ENCODE results near the gene NME4. TPM values are rescaled to one million over a fixed set of nuclear protein-coding genes. Genes with fewer than 3 reads are reported as not detected.

Gene NME4
- total RNA-seq, 2 donors from 2014 or later, result 45.4 to 45.8 TPM

DNA sequence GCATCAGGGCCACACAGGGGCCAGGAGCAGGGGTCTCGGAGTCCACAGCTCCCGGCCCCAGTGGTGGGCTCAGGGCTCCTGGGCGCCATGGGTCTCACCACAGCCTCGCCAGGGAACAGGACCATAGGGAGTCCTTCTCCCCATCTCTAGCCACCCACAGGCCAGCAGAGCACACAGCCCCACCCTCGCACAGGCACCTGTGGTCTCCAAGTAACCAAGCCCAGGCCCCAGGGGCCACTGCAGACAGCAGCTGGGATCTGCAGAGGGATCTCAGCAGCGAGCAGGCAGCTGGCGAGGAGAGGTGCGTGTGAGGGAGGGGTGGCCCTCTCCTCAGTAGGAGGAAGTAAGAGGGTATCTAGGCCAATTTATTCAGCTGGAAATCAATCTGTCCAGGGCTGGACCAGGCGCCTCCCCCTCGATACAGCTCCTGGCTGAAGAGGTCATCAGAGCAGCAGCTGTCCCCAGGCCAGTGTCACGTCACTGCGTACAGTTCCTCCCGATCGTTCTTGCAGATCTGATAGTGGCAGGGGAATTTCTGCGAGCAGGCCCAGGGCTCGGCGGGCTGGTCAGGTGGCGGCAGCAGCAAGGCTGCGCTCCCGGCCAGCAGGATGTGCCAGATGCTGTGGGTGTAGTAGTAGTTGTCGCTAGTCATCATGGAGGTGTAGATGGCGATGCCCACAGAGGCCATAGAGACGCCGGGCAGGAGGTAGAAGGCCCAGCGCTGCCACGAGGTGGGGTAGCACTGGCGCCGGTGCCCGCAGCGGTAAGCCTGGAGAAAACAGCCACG, 25.3 kb upstream of the NME4 start:
- peaks cover 0 to 19% of the 10 kb centered on the region in 2 donors for H3K4me1 ChIP-seq
- no peak overlapping the region for H3K27ac ChIP-seq
- TF ChIP-seq, protein P1, sequence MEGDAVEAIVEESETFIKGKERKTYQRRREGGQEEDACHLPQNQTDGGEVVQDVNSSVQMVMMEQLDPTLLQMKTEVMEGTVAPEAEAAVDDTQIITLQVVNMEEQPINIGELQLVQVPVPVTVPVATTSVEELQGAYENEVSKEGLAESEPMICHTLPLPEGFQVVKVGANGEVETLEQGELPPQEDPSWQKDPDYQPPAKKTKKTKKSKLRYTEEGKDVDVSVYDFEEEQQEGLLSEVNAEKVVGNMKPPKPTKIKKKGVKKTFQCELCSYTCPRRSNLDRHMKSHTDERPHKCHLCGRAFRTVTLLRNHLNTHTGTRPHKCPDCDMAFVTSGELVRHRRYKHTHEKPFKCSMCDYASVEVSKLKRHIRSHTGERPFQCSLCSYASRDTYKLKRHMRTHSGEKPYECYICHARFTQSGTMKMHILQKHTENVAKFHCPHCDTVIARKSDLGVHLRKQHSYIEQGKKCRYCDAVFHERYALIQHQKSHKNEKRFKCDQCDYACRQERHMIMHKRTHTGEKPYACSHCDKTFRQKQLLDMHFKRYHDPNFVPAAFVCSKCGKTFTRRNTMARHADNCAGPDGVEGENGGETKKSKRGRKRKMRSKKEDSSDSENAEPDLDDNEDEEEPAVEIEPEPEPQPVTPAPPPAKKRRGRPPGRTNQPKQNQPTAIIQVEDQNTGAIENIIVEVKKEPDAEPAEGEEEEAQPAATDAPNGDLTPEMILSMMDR (IDR thresholded peaks at IDR 0.05), result no peak
- H3K4me3 ChIP-seq, result no peak overlapping the region
- H3K36me3 ChIP-seq, result peaks cover 61% of the 10 kb centered on the region
- H3K27me3 ChIP-seq, result no peaks in the 10 kb centered on the region
- H3K9me3 ChIP-seq, result no peaks in the 10 kb centered on the region
- DNase-seq (ENCODE audit: low spot score), result no peak

GRCh38 chr16:372302-372983, 24.6 kb upstream of the NME4 start:
- Histone ChIP-seq H3K36me3 (peaks cover 64% of the 10 kb centered on the region), H3K4me3 (no peak overlapping the region), H3K9me3 (no peaks in the 10 kb centered on the region), H3K27me3 (no peaks in the 10 kb centered on the region), H3K4me1 (peaks cover 0 to 19% of the 10 kb centered on the region in 2 donors), H3K27ac (no peak overlapping the region)
- DNase-seq (ENCODE audit: low spot score), result no peak
- TF ChIP-seq, protein P1 (IDR thresholded peaks at IDR 0.05), result no peak

DNA sequence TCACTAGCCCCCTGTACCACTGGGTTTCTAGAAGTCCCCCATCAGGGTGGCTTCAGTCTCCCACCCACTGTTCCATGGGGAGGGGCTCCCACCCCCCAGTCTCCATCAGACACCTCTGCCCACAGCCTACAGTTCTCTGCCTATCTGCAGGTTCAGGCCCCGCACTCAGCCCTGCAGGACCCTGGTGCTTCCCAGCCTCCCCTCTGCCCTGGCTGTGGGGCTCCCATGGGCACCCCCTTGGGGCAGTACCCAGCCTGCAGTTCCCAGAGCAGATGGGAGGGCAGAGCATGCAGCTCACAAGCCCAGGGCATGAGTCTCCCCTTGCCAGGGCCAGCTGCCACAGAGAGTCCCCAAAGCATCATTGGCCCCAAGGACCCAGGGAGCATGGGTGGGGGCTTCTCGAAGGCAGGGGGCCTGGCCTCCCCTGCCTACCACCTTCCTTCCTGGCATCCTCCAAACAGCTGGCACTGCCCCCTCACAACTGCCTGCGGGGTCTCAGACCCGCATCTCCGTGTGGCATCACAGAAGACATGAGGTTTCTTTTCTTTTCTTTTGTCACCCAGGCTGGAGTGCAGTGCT, 23.9 kb upstream of the NME4 start:
- H3K4me1 ChIP-seq, result peaks cover 0 to 19% of the 10 kb centered on the region in 2 donors
- H3K36me3 ChIP-seq, result peaks cover 57% of the 10 kb centered on the region
- no peaks in the 10 kb centered on the region for H3K27me3 ChIP-seq
- H3K4me3 ChIP-seq, result no peak overlapping the region
- TF ChIP-seq, protein P1 (IDR thresholded peaks at IDR 0.05), result no peak
- no peaks in the 10 kb centered on the region for H3K9me3 ChIP-seq
- DNase-seq (ENCODE audit: low spot score), result no peak
- no peak overlapping the region for H3K27ac ChIP-seq

- H3K36me3 ChIP-seq, result peaks cover 48% of the 10 kb centered on the region
- DNase-seq (ENCODE audit: low spot score), result no peak
- H3K27me3 ChIP-seq, result no peaks in the 10 kb centered on the region
These were observed 23.0 kb upstream of the NME4 start for GRCh38 chr16:373848-374615.

DNA sequence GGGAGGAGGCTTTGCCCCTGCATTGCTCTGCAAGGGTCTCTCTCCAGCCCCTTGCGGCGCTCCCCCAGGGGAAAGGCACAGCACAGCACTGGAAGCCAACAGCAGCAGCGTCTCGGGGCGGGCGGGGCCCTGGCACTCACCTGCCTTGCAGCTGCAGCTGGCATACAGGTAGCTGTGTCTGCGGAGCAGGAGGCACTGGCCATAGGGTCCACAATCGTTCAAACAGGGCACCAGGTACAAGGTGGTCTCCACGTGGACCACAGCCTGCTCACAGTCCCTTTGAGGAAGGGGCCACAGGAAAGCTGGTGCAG, 22.4 kb upstream of the NME4 start:
- H3K36me3 ChIP-seq, result peaks cover 46% of the 10 kb centered on the region
- peaks cover 0 to 23% of the 10 kb centered on the region in 2 donors for H3K4me1 ChIP-seq
- DNase-seq (ENCODE audit: low spot score), result no peak
- H3K27ac ChIP-seq, result no peak overlapping the region
- no peak overlapping the region for H3K4me3 ChIP-seq
- no peaks in the 10 kb centered on the region for H3K9me3 ChIP-seq
- no peaks in the 10 kb centered on the region for H3K27me3 ChIP-seq
- TF ChIP-seq, protein P1 (IDR thresholded peaks at IDR 0.05), result no peak

More at GRCh38 chr16:373848-374615, 23.0 kb upstream of the NME4 start:
- TF ChIP-seq, protein P1 (IDR thresholded peaks at IDR 0.05), result no peak
- Histone ChIP-seq H3K27ac (no peak overlapping the region), H3K9me3 (no peaks in the 10 kb centered on the region), H3K4me1 (peaks cover 0 to 23% of the 10 kb centered on the region in 2 donors), H3K4me3 (no peak overlapping the region)

All from right atrium auricular region (tissue), 2 donors.